ENCODE results near the gene PHTF2.

GRCh38 chr7:77975672-77976480 lies 177.3 kb downstream of the PHTF2 start:
- TF ChIP-seq CTCF (optimal IDR thresholded peaks at IDR 0.05 in 1 of 3, IDR thresholded peaks at IDR 0.05 in 1 of 3, conservative IDR thresholded peaks at IDR 0.05 in 1 of 3; ENCODE audit: extremely low read depth in 1 of 3, insufficient read depth in 2 of 3, low read length in 3 of 3) (no peak), EZH2 (IDR thresholded peaks at IDR 0.05; ENCODE audit: low read length) (no peak)
